HFF-Myc (cell line): ENCODE data around the gene AHDC1.

Source experiments
- DNase-seq: peaks from one replicate; pipeline ENCODE4 v3.0.0-alpha.2; 2011; ENCODE audit warnings: low read depth; ENCODE audit errors: extremely low read depth
- H3K4me3 ChIP-seq: replicated peaks from 2 replicates; pipeline ENCODE4 v1.5.1; 2011; ENCODE audit warnings: low read depth, mild to moderate bottlenecking, control low read depth, low read length
- TF ChIP-seq, protein P1 (sequence below): IDR thresholded peaks from 2 replicates; pipeline ENCODE4 v1.5.1; 2012; ENCODE audit warnings: mild to moderate bottlenecking, low read depth, low read length, control low read depth; ENCODE audit errors: missing control alignments

Gene AHDC1

DNA sequence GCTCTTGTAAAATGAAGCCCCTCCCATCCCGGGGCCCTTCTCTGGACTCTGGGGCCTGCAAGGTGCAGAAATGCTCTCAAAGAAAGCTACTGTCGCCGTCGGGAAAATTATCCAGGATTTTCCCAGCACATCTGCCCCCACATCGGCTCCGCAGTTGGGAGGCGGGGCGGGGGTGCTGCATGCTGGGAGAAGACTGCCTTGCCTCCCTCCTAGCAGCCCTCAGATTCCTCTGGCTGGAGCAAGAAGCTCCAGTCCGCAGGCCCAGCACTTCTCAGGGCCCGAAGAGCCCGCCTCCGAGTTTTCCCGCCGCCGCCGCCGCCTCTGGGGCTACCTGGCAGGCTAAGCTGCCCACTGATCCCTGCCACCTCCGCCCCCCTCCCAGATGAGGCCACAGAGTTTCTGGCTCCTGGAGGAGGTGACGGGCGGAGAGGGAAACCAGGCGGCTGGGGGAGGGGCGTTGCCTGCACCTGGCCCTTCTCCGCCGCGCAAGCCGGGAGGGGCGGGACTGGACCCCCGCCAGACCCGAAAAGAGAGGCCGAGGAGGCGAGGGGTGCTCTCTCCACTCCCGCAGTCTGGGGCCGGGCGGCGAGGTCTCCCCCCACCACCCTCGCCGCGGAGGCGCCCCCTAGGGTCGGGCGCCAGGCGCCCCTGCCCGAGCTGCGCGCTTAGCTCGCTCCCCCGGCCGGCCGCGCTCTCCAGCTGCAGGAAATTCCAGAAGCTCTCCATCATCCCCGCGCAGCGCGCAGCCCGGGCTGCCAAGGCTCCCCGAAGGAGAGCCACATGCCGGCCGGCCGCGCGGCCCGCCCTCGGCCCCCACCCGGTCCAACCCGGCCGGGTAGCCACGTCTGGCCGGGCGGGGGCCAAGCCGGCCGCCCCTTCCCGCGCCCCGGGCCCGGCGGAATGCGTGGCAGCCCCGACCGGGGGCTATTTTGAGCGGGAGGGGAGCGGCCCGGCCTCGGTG, 28.8 kb downstream of the AHDC1 start:
- peak overlapping the region; percentile 34 for H3K4me3 ChIP-seq

DNA sequence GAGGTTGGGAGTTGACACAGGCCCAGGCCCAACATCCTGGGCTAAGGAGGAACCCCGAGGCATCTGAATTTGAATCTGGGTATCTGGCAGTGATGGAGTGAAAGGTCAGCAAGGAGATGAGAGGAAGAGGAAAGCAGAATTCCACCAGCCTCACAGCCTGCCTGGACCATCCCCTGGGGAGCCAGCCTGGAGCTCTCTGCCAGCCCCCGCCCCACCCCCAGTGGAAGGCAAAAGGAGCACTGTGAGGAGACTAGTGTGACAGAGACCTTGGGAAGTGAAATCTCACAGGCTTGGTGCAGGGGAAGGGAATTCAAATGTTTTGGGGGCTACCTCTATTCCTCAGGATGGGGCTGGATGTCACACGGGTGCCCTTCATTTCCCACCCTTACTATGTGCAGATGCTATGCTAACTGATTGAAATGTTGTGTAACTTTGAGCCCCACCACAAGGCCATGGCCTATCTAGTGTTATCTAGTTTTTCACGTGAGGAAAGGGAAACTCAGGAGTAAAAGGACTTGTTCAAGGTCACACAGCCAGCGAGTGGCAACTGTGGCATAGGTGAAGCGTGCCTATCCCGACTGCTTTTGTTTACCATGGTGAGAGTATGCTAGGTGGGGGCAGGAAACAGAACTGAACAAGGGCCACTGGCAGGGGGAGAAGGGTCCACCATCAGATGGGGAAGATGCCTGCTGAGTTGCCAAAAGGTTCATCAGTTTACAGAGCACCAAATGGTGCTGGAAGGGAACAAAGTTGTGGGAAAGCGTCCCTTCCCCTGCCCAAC, 29.8 kb downstream of the AHDC1 start:
- DNase-seq, result no peak
- no peak overlapping the region for H3K4me3 ChIP-seq
- TF ChIP-seq, protein P1, sequence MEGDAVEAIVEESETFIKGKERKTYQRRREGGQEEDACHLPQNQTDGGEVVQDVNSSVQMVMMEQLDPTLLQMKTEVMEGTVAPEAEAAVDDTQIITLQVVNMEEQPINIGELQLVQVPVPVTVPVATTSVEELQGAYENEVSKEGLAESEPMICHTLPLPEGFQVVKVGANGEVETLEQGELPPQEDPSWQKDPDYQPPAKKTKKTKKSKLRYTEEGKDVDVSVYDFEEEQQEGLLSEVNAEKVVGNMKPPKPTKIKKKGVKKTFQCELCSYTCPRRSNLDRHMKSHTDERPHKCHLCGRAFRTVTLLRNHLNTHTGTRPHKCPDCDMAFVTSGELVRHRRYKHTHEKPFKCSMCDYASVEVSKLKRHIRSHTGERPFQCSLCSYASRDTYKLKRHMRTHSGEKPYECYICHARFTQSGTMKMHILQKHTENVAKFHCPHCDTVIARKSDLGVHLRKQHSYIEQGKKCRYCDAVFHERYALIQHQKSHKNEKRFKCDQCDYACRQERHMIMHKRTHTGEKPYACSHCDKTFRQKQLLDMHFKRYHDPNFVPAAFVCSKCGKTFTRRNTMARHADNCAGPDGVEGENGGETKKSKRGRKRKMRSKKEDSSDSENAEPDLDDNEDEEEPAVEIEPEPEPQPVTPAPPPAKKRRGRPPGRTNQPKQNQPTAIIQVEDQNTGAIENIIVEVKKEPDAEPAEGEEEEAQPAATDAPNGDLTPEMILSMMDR, result no peak

More for the DNA sequence above, 28.8 kb downstream of the AHDC1 start:
- DNase-seq, result no peak
- TF ChIP-seq, protein P1, result peak; percentile 44

DNA sequence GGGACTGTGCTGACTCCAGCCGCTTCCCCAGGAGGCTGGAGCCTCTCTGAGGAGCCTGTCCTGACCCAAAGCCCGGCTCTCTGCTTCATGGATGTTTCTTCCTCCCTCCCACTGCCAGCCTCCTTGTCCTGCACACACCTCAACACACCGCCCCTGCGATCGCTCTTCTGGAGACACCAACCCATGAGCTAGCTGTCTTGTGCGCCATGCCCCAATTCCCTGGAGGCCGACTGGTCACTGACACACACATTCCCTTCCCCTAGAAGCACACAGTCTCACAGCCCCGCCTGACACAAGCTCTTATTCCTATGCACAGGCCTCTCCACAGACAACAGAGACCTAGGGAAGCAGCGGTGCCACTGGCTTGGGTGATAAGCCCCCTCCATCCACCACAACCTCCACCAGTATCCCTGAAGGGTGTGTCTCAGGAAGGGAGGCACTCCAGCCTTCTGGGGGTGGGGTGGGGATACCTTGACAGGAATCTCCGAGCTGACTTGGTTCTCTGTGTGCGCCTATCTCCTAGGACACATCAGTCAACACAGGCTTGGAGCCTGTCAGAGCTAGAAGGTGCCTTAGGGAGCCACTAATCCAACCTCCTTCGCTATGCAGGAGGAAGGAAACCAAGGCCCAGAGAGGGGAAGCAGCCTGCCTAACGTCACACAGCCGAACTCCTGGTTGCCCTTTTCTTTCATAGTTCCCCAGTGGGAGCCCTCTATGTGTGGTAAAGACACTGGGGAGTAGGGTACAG, 31.1 kb downstream of the AHDC1 start:
- TF ChIP-seq, protein P1, result no peak
- H3K4me3 ChIP-seq, result no peak overlapping the region
- no peak for DNase-seq

- DNase-seq, result no peak
- no peak overlapping the region for H3K4me3 ChIP-seq
- TF ChIP-seq, protein P1, result no peak
These were observed 31.8 kb downstream of the AHDC1 start for GRCh38 chr1:27572019-27572678.

DNA sequence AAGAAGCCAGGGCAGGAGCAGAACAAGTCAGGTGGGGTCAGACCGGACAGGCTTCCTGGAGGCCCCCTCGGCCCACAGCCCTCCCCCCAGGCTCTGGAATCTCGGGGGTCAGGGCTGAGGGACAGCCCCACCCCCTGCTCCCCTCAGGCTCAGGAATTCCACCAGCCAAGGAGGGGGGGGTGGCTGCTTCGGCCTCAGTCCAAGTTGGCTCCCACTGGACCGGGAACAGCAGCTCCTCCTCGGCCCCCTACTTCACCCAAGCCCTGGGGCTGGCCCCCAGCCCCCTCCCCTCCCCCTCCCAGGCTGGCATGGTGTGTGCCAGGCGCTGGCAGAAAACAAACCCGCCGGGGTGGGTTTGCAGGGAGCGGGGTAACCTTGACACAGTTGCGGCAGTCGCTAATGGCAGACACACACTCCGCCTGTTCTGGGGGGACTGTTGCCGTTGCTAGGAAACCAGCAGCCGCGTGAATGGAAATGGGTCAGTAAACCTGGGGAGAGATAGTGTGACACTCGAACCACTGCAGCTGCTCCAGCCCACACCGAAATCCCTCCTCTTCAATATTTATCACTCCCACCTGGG, 32.4 kb downstream of the AHDC1 start:
- no peak for DNase-seq
- TF ChIP-seq, protein P1, result no peak

More for the DNA sequence above, 32.4 kb downstream of the AHDC1 start:
- no peak overlapping the region for H3K4me3 ChIP-seq
